GM19438 (cell line): ENCODE measurements around the gene SLC16A11.

ENCODE experiments used
- ATAC-seq: cut with Tn5 transposase; IDR thresholded peaks from one replicate; pipeline ENCODE4 v1.9.1; 2021; ENCODE audit warnings: low read depth; ENCODE audit not compliant: unreplicated experiment

The SLC16A11 gene

GRCh38 chr17:7029096-7029495 lies 14.8 kb downstream of the SLC16A11 start:
- ATAC-seq: no peak

GRCh38 chr17:7027335-7027734 lies 16.6 kb downstream of the SLC16A11 start:
- no peak for ATAC-seq

- ATAC-seq: no peak
These were observed 17.3 kb downstream of the SLC16A11 start for GRCh38 chr17:7026471-7027115.

- ATAC-seq: no peak
These were observed 18.6 kb downstream of the SLC16A11 start for GRCh38 chr17:7025245-7025644.

- ATAC-seq: no peak
These were observed 19.5 kb downstream of the SLC16A11 start for GRCh38 chr17:7024402-7024785.

GRCh38 chr17:7023576-7024401 lies 20.1 kb downstream of the SLC16A11 start:
- ATAC-seq: no peak

GRCh38 chr17:7022781-7023571 lies 20.9 kb downstream of the SLC16A11 start, which contains the start of gene BCL6B:
Gene BCL6B (plus strand): TSS chr17:7023050. CDS start chr17:7023672, 622 bp downstream.
- ATAC-seq: no peak

GRCh38 chr17:7021993-7022778 lies 21.7 kb downstream of the SLC16A11 start:
- peak; percentile 59 for ATAC-seq

GRCh38 chr17:7020894-7021664 lies 22.8 kb downstream of the SLC16A11 start:
- no peak for ATAC-seq

GRCh38 chr17:7019839-7020519 lies 23.9 kb downstream of the SLC16A11 start:
- ATAC-seq: no peak

- ATAC-seq: no peak
These were observed 24.5 kb downstream of the SLC16A11 start for GRCh38 chr17:7019367-7019766.

GRCh38 chr17:7018331-7018964 lies 25.4 kb downstream of the SLC16A11 start:
- no peak for ATAC-seq

- no peak for ATAC-seq
These were observed 26.1 kb downstream of the SLC16A11 start for GRCh38 chr17:7017827-7018200.

- ATAC-seq: no peak
These were observed 26.7 kb downstream of the SLC16A11 start for GRCh38 chr17:7016886-7017826.

GRCh38 chr17:7016418-7016817 lies 27.5 kb downstream of the SLC16A11 start:
- ATAC-seq: no peak

- ATAC-seq: peak; percentile 23
These were observed 28.6 kb downstream of the SLC16A11 start for GRCh38 chr17:7014995-7015958.
